Fibroblast of villous mesenchyme (primary cell): ENCODE data around the gene PLCL1. TPM values are rescaled to one million over a fixed set of nuclear protein-coding genes. Genes with fewer than 3 reads are reported as not detected.
A peak's percentile ranks its signal among the peaks of the same experiment; 100 is the strongest.

Source experiments
- DNase-seq: peaks from one replicate; pipeline ENCODE4 v3.0.0-alpha.2; 2010; ENCODE audit warnings: low read depth
- H3K4me3 ChIP-seq: 2 replicates; pipeline ENCODE4 v1.5.1; 2011; ENCODE audit warnings: low read depth, mild to moderate bottlenecking, low read length
- CTCF ChIP-seq: IDR thresholded peaks from 2 replicates; pipeline ENCODE4 v1.5.1; 2012; ENCODE audit warnings: low read depth, mild to moderate bottlenecking, low read length; ENCODE audit not compliant: insufficient read depth
- total RNA-seq: library from RNA; depleted of rRNA; stranded (reverse); fragments of >200 nt; gene quantifications from 2 replicates; pipeline ENCODE4 v1.2.3, GENCODE V29; 2012

Gene PLCL1
- total RNA-seq, 1 donor: 0.43 TPM

GRCh38 chr2:198117406-198118041 lies 313.1 kb downstream of the PLCL1 start:
- DNase-seq: no peak
- H3K4me3 ChIP-seq: no peak overlapping the region
- TF ChIP-seq CTCF: no peak

- H3K4me3 ChIP-seq: no peak overlapping the region
- DNase-seq: peak; percentile 63
- peak; percentile 56 for TF ChIP-seq CTCF
Observed at GRCh38 chr2:198127627-198128026, 323.2 kb downstream of the PLCL1 start.

GRCh38 chr2:198129609-198130008 lies 325.2 kb downstream of the PLCL1 start:
- no peak for TF ChIP-seq CTCF
- H3K4me3 ChIP-seq: no peak overlapping the region
- DNase-seq: no peak

GRCh38 chr2:198134293-198134955 lies 330.0 kb downstream of the PLCL1 start:
- DNase-seq: no peak
- no peak overlapping the region for H3K4me3 ChIP-seq
- no peak for TF ChIP-seq CTCF

GRCh38 chr2:198135481-198135934 lies 331.1 kb downstream of the PLCL1 start:
- H3K4me3 ChIP-seq: no peak overlapping the region
- TF ChIP-seq CTCF: no peak
- DNase-seq: peak; percentile 15

GRCh38 chr2:198136142-198136541 lies 331.7 kb downstream of the PLCL1 start:
- no peak for DNase-seq
- no peak for TF ChIP-seq CTCF
- no peak overlapping the region for H3K4me3 ChIP-seq
